K562 (cell line): Measurements from ENCODE around the gene HTR4. TPM values are rescaled to one million over a fixed set of nuclear protein-coding genes. Genes with fewer than 3 reads are reported as not detected.
A peak's percentile ranks its signal among the peaks of the same experiment; 100 is the strongest.

Experiments used
- AFF4 ChIP-seq: sonication (generic); formaldehyde crosslinking; IDR thresholded peaks from 2 replicates; pipeline ENCODE4 v1.8.0; 2023; ENCODE audit warnings: mild to moderate bottlenecking, missing genetic modification reagents
- CTBP1 ChIP-seq: fragments of 450-650 bp; IDR thresholded peaks from 2 replicates; pipeline ENCODE4 v1.6.1; 2016; ENCODE audit warnings: borderline replicate concordance
- CUX1 ChIP-seq: fragments of 200-800 bp; sonication (Bioruptor generic); IDR thresholded peaks from 2 replicates; pipeline ENCODE4 v1.6.1; 2016; ENCODE audit warnings: missing genetic modification characterization, missing compliant biosample characterization
- E2F8 ChIP-seq: fragments of 450-650 bp; IDR thresholded peaks from 2 replicates; pipeline ENCODE4 v1.7.1; 2018; ENCODE audit warnings: mild to moderate bottlenecking, low read depth; ENCODE audit not compliant: partially characterized antibody
- EGR1 ChIP-seq: fragments of 450-650 bp; conservative IDR thresholded peaks from 2 replicates; pipeline ENCODE4 v1.6.1; 2017; ENCODE audit warnings: mild to moderate bottlenecking
- GABPB2 ChIP-seq: fragments of 250-450 bp; sonication (Bioruptor Pico); conservative IDR thresholded peaks from 2 replicates; pipeline ENCODE4 v1.5.1; 2021; ENCODE audit warnings: mild to moderate bottlenecking
- IRF2 ChIP-seq: sonication (generic); formaldehyde crosslinking; IDR thresholded peaks from 2 replicates; pipeline ENCODE4 v1.8.1; 2022; ENCODE audit warnings: mild to moderate bottlenecking, missing genetic modification reagents
- MTA2 ChIP-seq: fragments of 450-650 bp; IDR thresholded peaks from 2 replicates; pipeline ENCODE4 v1.6.1; 2016; ENCODE audit warnings: low read depth
- NCOR1 ChIP-seq: fragments of 450-650 bp; IDR thresholded peaks from 2 replicates; pipeline ENCODE4 v1.6.1; 2016; ENCODE audit warnings: mild to moderate bottlenecking, moderate library complexity
- SIRT6 ChIP-seq: IDR thresholded peaks from one replicate; pipeline ENCODE4 v1.6.1; 2012; ENCODE audit warnings: low read depth, mild to moderate bottlenecking, control low read depth, inconsistent platforms, low read length, moderate library complexity
- SMARCE1 ChIP-seq: fragments of 450-650 bp; IDR thresholded peaks from 2 replicates; pipeline ENCODE4 v1.7.1; 2016; ENCODE audit warnings: mild to moderate bottlenecking
- TAF15 ChIP-seq: fragments of 200-400 bp; formaldehyde crosslinking; IDR thresholded peaks from 2 replicates; pipeline ENCODE4 v1.6.1; 2017; ENCODE audit warnings: mild to moderate bottlenecking, low read depth, low read length, moderate library complexity
- TFAM ChIP-seq: fragments of 250-450 bp; sonication (Bioruptor Pico); conservative IDR thresholded peaks from 2 replicates; pipeline ENCODE4 v1.5.0; 2021; ENCODE audit warnings: mild to moderate bottlenecking, moderate library complexity
- TOE1 ChIP-seq, 2 experiments: fragments of 450-650 bp in 1 of 2; sonication (generic) in 1 of 2; formaldehyde crosslinking in 1 of 2; IDR thresholded peaks; 2 replicates each; pipeline versions ENCODE4 v1.7.1 to v1.8.0; 2016 to 2022; ENCODE audit warnings: borderline replicate concordance in 2 of 2, mild to moderate bottlenecking in 2 of 2, antibody characterized with exemption in 1 of 2, inconsistent platforms in 1 of 2, low read depth in 1 of 2, missing genetic modification reagents in 1 of 2, moderate library complexity in 1 of 2
- ZBTB26 ChIP-seq: fragments of 450-650 bp; formaldehyde crosslinking; IDR thresholded peaks from 2 replicates; pipeline ENCODE4 v1.4.0; 2022; ENCODE audit warnings: missing genetic modification characterization
- ZNF263 ChIP-seq: sonication (generic); formaldehyde crosslinking; IDR thresholded peaks from 2 replicates; pipeline ENCODE4 v1.8.0; 2022; ENCODE audit warnings: mild to moderate bottlenecking, missing genetic modification reagents, borderline replicate concordance
- polyA plus RNA-seq, 8 experiments: library from polyadenylated mRNA; depleted of rRNA in 4 of 8; stranded (reverse) in 5 of 8; unstranded in 3 of 8; fragments of >200 nt; fragmentation: Nextera tagmentation in 2 of 8; fragmentation: Illumina TruSeq in 1 of 8; extraction: Ambion mirVana in 2 of 8; extraction: Trizol in 1 of 8; gene quantifications; 2 replicates each; pipeline versions ENCODE4 v1.2.1 to v1.2.3, GENCODE V29; 2011 to 2014; ENCODE audit warnings: inconsistent platforms in 1 of 8, missing spikeins in 1 of 8
- total RNA-seq, 7 experiments: library from RNA; depleted of rRNA in 6 of 7; stranded (reverse); fragments of >200 nt in 6 of 7; fragmentation: Illumina TruSeq in 2 of 7; extraction: Trizol in 2 of 7; gene quantifications; 2 replicates each; pipeline versions ENCODE4 v1.2.1 to v1.2.3, GENCODE V29; 2011 to 2021; ENCODE audit warnings: low replicate concordance in 1 of 7

HTR4 gene
- total and polyA plus RNA-seq, 9 of the 15 experiments (the other 6 are each of a cell fraction or from before 2014, with no cell fraction given), result 0.13 TPM; not detected in 8

- TF ChIP-seq CUX1 (no peak), SMARCE1 (peak; percentile 39; the same call in 1 of the 2 replicates), TFAM (CRISPR knock-in tag) (no peak), GABPB2 (CRISPR knock-in tag) (no peak), ZBTB26 (no peak), ZNF263 (CRISPR knock-in tag) (no peak), IRF2 (CRISPR knock-in tag) (no peak), E2F8 (no peak), AFF4 (CRISPR knock-in tag) (no peak), TAF15 (no peak), SIRT6 (no peak), TOE1 (IDR thresholded peaks at IDR 0.05; ENCODE audit: borderline replicate concordance) (no peak), TOE1 (CRISPR knock-in tag; IDR thresholded peaks at IDR 0.05; ENCODE audit: borderline replicate concordance, low read depth) (no peak), EGR1 (peak; percentile 81), MTA2 (no peak), NCOR1 (peak; percentile 47), CTBP1 (peak; percentile 39)
Measured at GRCh38 chr5:148620696-148621095, 33.6 kb downstream of the HTR4 start (continued).
